Liver (tissue), 9 donors: ENCODE data around the gene SUPT5H. TPM values are rescaled to one million over a fixed set of nuclear protein-coding genes. Genes with fewer than 3 reads are reported as not detected.

Experiments
- DNase-seq: peaks from one replicate; pipeline ENCODE4 v3.0.0-alpha.2; 2017; ENCODE audit warnings: low spot score
- H3K27ac ChIP-seq, 2 donors: one replicate each; pipeline ENCODE4 v1.7.0; 2013; ENCODE audit warnings: inconsistent platforms in 2 of 2, low read length in 2 of 2, control low read depth in 1 of 2, low read depth in 1 of 2, mild to moderate bottlenecking in 1 of 2
- H3K27me3 ChIP-seq, 4 donors: one replicate each; pipeline versions ENCODE4 v1.6.1 to v1.7.0; 2013; ENCODE audit warnings: low read length in 3 of 4, inconsistent platforms in 1 of 4, mild to moderate bottlenecking in 1 of 4, moderate library complexity in 1 of 4; ENCODE audit not compliant: control insufficient read depth in 4 of 4, insufficient read depth in 4 of 4
- H3K36me3 ChIP-seq, 4 donors: one replicate each; pipeline versions ENCODE4 v1.6.1 to v1.7.0; 2013; ENCODE audit warnings: low read length in 3 of 4, mild to moderate bottlenecking in 3 of 4, low read depth in 1 of 4, moderate library complexity in 1 of 4; ENCODE audit not compliant: control insufficient read depth in 4 of 4, insufficient read depth in 3 of 4
- H3K4me1 ChIP-seq, 4 donors: one replicate each; pipeline versions ENCODE4 v1.6.1 to v1.7.0; 2013; ENCODE audit warnings: low read length in 3 of 4, mild to moderate bottlenecking in 3 of 4, moderate library complexity in 1 of 4; ENCODE audit not compliant: control insufficient read depth in 4 of 4, insufficient read depth in 4 of 4
- H3K4me3 ChIP-seq, 3 donors: one replicate each; pipeline versions ENCODE4 v1.6.1 to v1.7.0; 2013; ENCODE audit warnings: low read length in 3 of 3, control low read depth in 1 of 3, low read depth in 1 of 3, mild to moderate bottlenecking in 1 of 3
- H3K9ac ChIP-seq, 2 donors: one replicate each; pipeline ENCODE4 v1.7.0; 2013; ENCODE audit warnings: low read length in 2 of 2, mild to moderate bottlenecking in 2 of 2, moderate library complexity in 2 of 2, control low read depth in 1 of 2, low read depth in 1 of 2
- H3K9me3 ChIP-seq, 4 donors: one replicate each; pipeline versions ENCODE4 v1.6.1 to v1.7.0; 2013; ENCODE audit warnings: low read length in 3 of 4; ENCODE audit not compliant: control insufficient read depth in 4 of 4
- EGR1 ChIP-seq, 2 donors: IDR thresholded peaks; 2 replicates each; pipeline ENCODE4 v1.6.1; 2016 to 2018; ENCODE audit warnings: antibody characterized with exemption in 2 of 2, low read depth in 2 of 2
- FOXA1 ChIP-seq: IDR thresholded peaks from 2 replicates; pipeline ENCODE4 v1.6.1; 2016; ENCODE audit warnings: antibody characterized with exemption
- FOXA2 ChIP-seq: IDR thresholded peaks from 2 replicates; pipeline ENCODE4 v1.6.1; 2016; ENCODE audit warnings: antibody characterized with exemption
- GABPA ChIP-seq, 2 donors: IDR thresholded peaks in 1 of 2; conservative IDR thresholded peaks in 1 of 2; 2 replicates each; pipeline ENCODE4 v1.6.1; 2016; ENCODE audit warnings: antibody characterized with exemption in 2 of 2, mild to moderate bottlenecking in 1 of 2, moderate library complexity in 1 of 2
- HNF4A ChIP-seq, 2 donors: conservative IDR thresholded peaks; 2 replicates each; pipeline ENCODE4 v1.6.1; 2016; ENCODE audit warnings: antibody characterized with exemption in 2 of 2, mild to moderate bottlenecking in 2 of 2
- HNF4G ChIP-seq: IDR thresholded peaks from 2 replicates; pipeline ENCODE4 v1.6.1; 2016; ENCODE audit warnings: antibody characterized with exemption
- JUND ChIP-seq, 2 donors: IDR thresholded peaks; 2 replicates each; pipeline ENCODE4 v1.6.1; 2016; ENCODE audit warnings: antibody characterized with exemption in 2 of 2
- NR2F2 ChIP-seq: IDR thresholded peaks from 2 replicates; pipeline ENCODE4 v1.6.1; 2016; ENCODE audit warnings: antibody characterized with exemption
- RAD21 ChIP-seq, 2 donors: IDR thresholded peaks; 2 replicates each; pipeline ENCODE4 v1.6.1; 2016; ENCODE audit warnings: antibody characterized with exemption in 2 of 2, mild to moderate bottlenecking in 2 of 2
- RXRA ChIP-seq, 2 donors: IDR thresholded peaks; 2 replicates each; pipeline ENCODE4 v1.6.1; 2017 to 2018; ENCODE audit warnings: antibody characterized with exemption in 2 of 2, mild to moderate bottlenecking in 1 of 2
- SP1 ChIP-seq: IDR thresholded peaks from 2 replicates; pipeline ENCODE4 v1.6.1; 2018; ENCODE audit warnings: antibody characterized with exemption, mild to moderate bottlenecking
- TAF1 ChIP-seq: conservative IDR thresholded peaks from 2 replicates; pipeline ENCODE4 v1.6.1; 2016; ENCODE audit warnings: antibody characterized with exemption, mild to moderate bottlenecking
- YY1 ChIP-seq: IDR thresholded peaks from 2 replicates; pipeline ENCODE4 v1.6.1; 2016; ENCODE audit warnings: antibody characterized with exemption, mild to moderate bottlenecking
- WGBS: extraction: QIAGEN DNeasy Blood & Tissue Kit; methylation state at CpG from one replicate; pipeline ENCODE4 v1.1.7; 2013; 5-methylcytosine and 5-hydroxymethylcytosine counted together
- polyA plus RNA-seq, 2 donors: library from polyadenylated mRNA; stranded (reverse) in 1 of 2; unstranded in 1 of 2; fragments of 200-250 nt in 1 of 2; fragments of >200 nt in 1 of 2; fragmentation: Nextera tagmentation in 1 of 2; extraction: Ambion mirVana in 1 of 2; gene quantifications; one replicate each; pipeline versions ENCODE4 v1.2.1 to v1.2.3, GENCODE V29; 2013 to 2015
- total RNA-seq, 2 donors: library from RNA; depleted of rRNA; stranded (reverse); fragments of >200 nt; gene quantifications; one replicate each; pipeline ENCODE4 v1.2.3, GENCODE V29; 2014
- TF ChIP-seq, protein P1 (sequence below): IDR thresholded peaks from 2 replicates; pipeline ENCODE4 v1.6.1; 2016; ENCODE audit warnings: antibody characterized with exemption
- TF ChIP-seq, protein P2 (sequence below): IDR thresholded peaks from 2 replicates; pipeline ENCODE4 v1.6.1; 2016; ENCODE audit warnings: antibody characterized with exemption
- TF ChIP-seq, protein P3 (sequence below): IDR thresholded peaks from 2 replicates; pipeline ENCODE4 v1.6.1; 2016; ENCODE audit warnings: antibody characterized with exemption, mild to moderate bottlenecking
- TF ChIP-seq, protein P4 (sequence below): fragments of 150-350 bp; IDR thresholded peaks from 2 replicates; pipeline ENCODE4 v1.5.1; 2017; ENCODE audit warnings: improper control_type of control experiment, low read depth, low read length; ENCODE audit not compliant: missing input control
- TF ChIP-seq, protein P5 (sequence below): IDR thresholded peaks from 2 replicates; pipeline ENCODE4 v1.6.1; 2016; ENCODE audit warnings: antibody characterized with exemption
- donor health status: healthy.
- donor health status: healthy.
- donor health status: healthy.
- donor health status: healthy.
- donor health status: healthy.

The SUPT5H gene
- total and polyA plus RNA-seq, 4 donors, result 19.3 to 52.5 (median 45.2) TPM

DNA sequence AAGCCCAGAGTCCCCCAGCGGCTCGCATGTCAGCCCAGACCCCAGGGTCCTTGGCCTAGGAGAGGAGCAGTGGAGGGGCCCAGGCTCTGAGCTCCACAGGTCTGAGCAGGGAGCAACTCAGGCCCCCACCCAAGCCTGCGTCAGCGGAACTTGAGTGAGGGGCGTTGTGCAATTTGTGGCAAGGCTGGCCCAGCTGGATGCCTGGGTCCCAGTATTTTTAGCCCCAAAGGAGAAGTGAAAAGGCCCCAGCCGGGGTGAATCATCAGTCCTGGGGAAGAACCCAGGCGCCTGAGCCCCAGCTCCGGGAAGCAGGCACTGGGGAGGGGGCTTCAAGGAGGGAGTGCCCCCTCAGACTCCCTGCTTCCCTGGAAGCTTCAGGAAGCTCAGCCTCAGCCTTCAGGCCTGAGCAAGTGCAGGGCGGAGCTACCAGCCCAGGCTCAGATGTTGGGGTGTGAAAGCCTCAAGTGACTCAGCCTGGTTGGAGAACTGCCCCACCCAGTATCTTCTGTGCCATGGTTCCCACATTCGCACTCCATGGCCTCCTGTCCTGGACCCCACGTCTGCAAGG is 47.0 kb upstream of the SUPT5H start:
- Histone ChIP-seq H3K4me1 (peaks cover 18 to 47% (median 32%) of the 10 kb centered on the region in 4 donors), H3K9ac (peak overlapping the region; percentile 72 to 83), H3K9me3 (no peaks in the 10 kb centered on the region), H3K4me3 (peak overlapping the region in 1 of 3 donors; percentile 8), H3K27me3 (no peaks in the 10 kb centered on the region), H3K27ac (peak overlapping the region; percentile 98), H3K36me3 (peaks cover 0 to 10% (median 7%) of the 10 kb centered on the region in 4 donors)
- TF ChIP-seq NR2F2 (no peak), JUND (IDR thresholded peaks at IDR 0.05) (peak in 1 of 2 donors; percentile 6), YY1 (no peak)
- TF ChIP-seq, protein P1, sequence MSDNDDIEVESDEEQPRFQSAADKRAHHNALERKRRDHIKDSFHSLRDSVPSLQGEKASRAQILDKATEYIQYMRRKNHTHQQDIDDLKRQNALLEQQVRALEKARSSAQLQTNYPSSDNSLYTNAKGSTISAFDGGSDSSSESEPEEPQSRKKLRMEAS, result no peak
- peak; percentile 55 for DNase-seq
- WGBS, result 72% methylated on average over 11 of the region's 11 CpGs

DNA sequence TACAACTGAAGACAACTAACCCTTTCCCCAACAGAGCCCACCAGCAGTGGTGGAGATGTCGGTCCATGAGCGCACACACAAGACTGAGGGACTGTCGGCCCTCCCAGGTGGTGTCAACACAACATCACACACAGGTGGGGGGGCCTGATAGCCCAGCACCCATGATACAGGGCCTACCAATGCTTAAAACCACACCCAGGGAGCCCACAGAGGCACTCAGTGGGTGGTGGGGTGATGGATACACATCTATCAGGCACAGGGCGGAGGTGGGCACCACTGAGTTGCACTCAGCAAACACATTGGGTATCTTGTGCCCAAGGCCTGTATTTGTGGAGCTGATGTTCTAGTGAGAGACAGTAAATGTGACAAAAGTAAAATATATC is 45.7 kb upstream of the SUPT5H start:
- H3K9ac ChIP-seq, result no peak overlapping the region
- no peak overlapping the region for H3K4me3 ChIP-seq
- TF ChIP-seq NR2F2 (no peak), YY1 (no peak), HNF4G (no peak), FOXA2 (no peak), HNF4A (conservative IDR thresholded peaks at IDR 0.05) (no peak), RAD21 (IDR thresholded peaks at IDR 0.05) (no peak), SP1 (no peak), EGR1 (IDR thresholded peaks at IDR 0.05; ENCODE audit: low read depth in 2 of 2) (no peak), TAF1 (no peak), JUND (IDR thresholded peaks at IDR 0.05) (no peak), FOXA1 (no peak), GABPA (IDR thresholded peaks at IDR 0.05 in 1 of 2, conservative IDR thresholded peaks at IDR 0.05 in 1 of 2) (no peak), RXRA (IDR thresholded peaks at IDR 0.05) (no peak)
- TF ChIP-seq, protein P1, result no peak
- TF ChIP-seq, protein P2, sequence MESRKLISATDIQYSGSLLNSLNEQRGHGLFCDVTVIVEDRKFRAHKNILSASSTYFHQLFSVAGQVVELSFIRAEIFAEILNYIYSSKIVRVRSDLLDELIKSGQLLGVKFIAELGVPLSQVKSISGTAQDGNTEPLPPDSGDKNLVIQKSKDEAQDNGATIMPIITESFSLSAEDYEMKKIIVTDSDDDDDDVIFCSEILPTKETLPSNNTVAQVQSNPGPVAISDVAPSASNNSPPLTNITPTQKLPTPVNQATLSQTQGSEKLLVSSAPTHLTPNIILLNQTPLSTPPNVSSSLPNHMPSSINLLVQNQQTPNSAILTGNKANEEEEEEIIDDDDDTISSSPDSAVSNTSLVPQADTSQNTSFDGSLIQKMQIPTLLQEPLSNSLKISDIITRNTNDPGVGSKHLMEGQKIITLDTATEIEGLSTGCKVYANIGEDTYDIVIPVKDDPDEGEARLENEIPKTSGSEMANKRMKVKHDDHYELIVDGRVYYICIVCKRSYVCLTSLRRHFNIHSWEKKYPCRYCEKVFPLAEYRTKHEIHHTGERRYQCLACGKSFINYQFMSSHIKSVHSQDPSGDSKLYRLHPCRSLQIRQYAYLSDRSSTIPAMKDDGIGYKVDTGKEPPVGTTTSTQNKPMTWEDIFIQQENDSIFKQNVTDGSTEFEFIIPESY, result no peak
- TF ChIP-seq, protein P3, sequence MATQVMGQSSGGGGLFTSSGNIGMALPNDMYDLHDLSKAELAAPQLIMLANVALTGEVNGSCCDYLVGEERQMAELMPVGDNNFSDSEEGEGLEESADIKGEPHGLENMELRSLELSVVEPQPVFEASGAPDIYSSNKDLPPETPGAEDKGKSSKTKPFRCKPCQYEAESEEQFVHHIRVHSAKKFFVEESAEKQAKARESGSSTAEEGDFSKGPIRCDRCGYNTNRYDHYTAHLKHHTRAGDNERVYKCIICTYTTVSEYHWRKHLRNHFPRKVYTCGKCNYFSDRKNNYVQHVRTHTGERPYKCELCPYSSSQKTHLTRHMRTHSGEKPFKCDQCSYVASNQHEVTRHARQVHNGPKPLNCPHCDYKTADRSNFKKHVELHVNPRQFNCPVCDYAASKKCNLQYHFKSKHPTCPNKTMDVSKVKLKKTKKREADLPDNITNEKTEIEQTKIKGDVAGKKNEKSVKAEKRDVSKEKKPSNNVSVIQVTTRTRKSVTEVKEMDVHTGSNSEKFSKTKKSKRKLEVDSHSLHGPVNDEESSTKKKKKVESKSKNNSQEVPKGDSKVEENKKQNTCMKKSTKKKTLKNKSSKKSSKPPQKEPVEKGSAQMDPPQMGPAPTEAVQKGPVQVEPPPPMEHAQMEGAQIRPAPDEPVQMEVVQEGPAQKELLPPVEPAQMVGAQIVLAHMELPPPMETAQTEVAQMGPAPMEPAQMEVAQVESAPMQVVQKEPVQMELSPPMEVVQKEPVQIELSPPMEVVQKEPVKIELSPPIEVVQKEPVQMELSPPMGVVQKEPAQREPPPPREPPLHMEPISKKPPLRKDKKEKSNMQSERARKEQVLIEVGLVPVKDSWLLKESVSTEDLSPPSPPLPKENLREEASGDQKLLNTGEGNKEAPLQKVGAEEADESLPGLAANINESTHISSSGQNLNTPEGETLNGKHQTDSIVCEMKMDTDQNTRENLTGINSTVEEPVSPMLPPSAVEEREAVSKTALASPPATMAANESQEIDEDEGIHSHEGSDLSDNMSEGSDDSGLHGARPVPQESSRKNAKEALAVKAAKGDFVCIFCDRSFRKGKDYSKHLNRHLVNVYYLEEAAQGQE, result no peak
- TF ChIP-seq, protein P4, sequence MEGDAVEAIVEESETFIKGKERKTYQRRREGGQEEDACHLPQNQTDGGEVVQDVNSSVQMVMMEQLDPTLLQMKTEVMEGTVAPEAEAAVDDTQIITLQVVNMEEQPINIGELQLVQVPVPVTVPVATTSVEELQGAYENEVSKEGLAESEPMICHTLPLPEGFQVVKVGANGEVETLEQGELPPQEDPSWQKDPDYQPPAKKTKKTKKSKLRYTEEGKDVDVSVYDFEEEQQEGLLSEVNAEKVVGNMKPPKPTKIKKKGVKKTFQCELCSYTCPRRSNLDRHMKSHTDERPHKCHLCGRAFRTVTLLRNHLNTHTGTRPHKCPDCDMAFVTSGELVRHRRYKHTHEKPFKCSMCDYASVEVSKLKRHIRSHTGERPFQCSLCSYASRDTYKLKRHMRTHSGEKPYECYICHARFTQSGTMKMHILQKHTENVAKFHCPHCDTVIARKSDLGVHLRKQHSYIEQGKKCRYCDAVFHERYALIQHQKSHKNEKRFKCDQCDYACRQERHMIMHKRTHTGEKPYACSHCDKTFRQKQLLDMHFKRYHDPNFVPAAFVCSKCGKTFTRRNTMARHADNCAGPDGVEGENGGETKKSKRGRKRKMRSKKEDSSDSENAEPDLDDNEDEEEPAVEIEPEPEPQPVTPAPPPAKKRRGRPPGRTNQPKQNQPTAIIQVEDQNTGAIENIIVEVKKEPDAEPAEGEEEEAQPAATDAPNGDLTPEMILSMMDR, result no peak
- TF ChIP-seq, protein P5, sequence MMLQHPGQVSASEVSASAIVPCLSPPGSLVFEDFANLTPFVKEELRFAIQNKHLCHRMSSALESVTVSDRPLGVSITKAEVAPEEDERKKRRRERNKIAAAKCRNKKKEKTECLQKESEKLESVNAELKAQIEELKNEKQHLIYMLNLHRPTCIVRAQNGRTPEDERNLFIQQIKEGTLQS, result no peak
- no peaks in the 10 kb centered on the region for H3K27me3 ChIP-seq
- peak overlapping the region; percentile 75 to 98 for H3K27ac ChIP-seq
- no peaks in the 10 kb centered on the region for H3K9me3 ChIP-seq
- WGBS, result 99% methylated on average over 4 of the region's 4 CpGs
- peaks cover 0 to 3% (median 0%) of the 10 kb centered on the region in 4 donors for H3K36me3 ChIP-seq
- peaks cover 21 to 47% (median 32%) of the 10 kb centered on the region in 4 donors for H3K4me1 ChIP-seq
- no peak for DNase-seq
